IMR-90 (cell line): Measurements from ENCODE around the gene KCNK7. TPM values are rescaled to one million over a fixed set of nuclear protein-coding genes. Genes with fewer than 3 reads are reported as not detected.

Source experiments
- ATAC-seq: fragments of 200-7000 bp; cut with Tn5 transposase; 2 replicates; pipeline ENCODE4 v1.9.1; 2020; ENCODE audit warnings: low read depth, mild to moderate bottlenecking, moderate library complexity
- BruUV-seq: library from RNA; stranded (reverse); fragments of 400-500 nt; replicated peaks from 2 replicates; lab custom pipeline; 2021; lab: Mats Ljungman, UMichigan
- CTCF ChIA-PET: fragments of 300-600 bp; formaldehyde crosslinking; extraction: SDS; loops from one replicate; lab custom pipeline; 2021; ENCODE audit warnings: antibody characterized with exemption; lab: Yijun Ruan, JAX
- POLR2A ChIA-PET: fragments of 300-600 bp; sonication (Branson Sonifier 250); formaldehyde crosslinking; loops from one replicate; lab custom pipeline; 2022; ENCODE audit warnings: antibody characterized with exemption; ENCODE audit not compliant: unreplicated experiment; lab: Charles Lee
- DNase-seq: peaks from one replicate; pipeline ENCODE4 v3.0.0; 2013
- H2AFZ ChIP-seq: replicated peaks from 2 replicates; pipeline ENCODE3; 2013; ENCODE audit warnings: low read length, mild to moderate bottlenecking; ENCODE audit not compliant: poor library complexity
- H2AK5ac ChIP-seq: 2 replicates; pipeline ENCODE4 v1.6.1; 2013; ENCODE audit warnings: low read depth, low read length, inconsistent platforms
- H2AK9ac ChIP-seq: replicated peaks from 2 replicates; pipeline ENCODE3; 2013; ENCODE audit warnings: mild to moderate bottlenecking, low read depth, low read length, moderate library complexity; ENCODE audit not compliant: poor library complexity
- H2BK120ac ChIP-seq: 2 replicates; pipeline ENCODE4 v1.6.1; 2013; ENCODE audit warnings: low read depth, low read length, inconsistent platforms
- H2BK15ac ChIP-seq: 3 replicates; pipeline ENCODE4 v1.6.1; 2013; ENCODE audit warnings: low read depth, low read length, inconsistent platforms
- H2BK20ac ChIP-seq: 2 replicates; pipeline ENCODE4 v1.6.1; 2013; ENCODE audit warnings: low read depth, mild to moderate bottlenecking, inconsistent platforms, low read length, moderate library complexity
- H2BK5ac ChIP-seq: 2 replicates; pipeline ENCODE4 v1.6.1; 2013; ENCODE audit warnings: mild to moderate bottlenecking, low read depth, low read length, inconsistent platforms; ENCODE audit not compliant: poor library complexity, severe bottlenecking
- H3K14ac ChIP-seq: replicated peaks from 2 replicates; pipeline ENCODE4 v1.6.1; 2013; ENCODE audit warnings: low read depth, low read length, inconsistent platforms
- H3K18ac ChIP-seq: 2 replicates; pipeline ENCODE4 v1.6.1; 2013; ENCODE audit warnings: low read depth, low read length, control low read depth
- H3K23ac ChIP-seq: 2 replicates; pipeline ENCODE4 v1.6.1; 2013; ENCODE audit warnings: low read depth, low read length, inconsistent platforms
- H3K27ac ChIP-seq: 2 replicates; pipeline ENCODE4 v1.5.1; 2013; ENCODE audit warnings: mild to moderate bottlenecking, control low read depth, low read length; ENCODE audit not compliant: insufficient read depth
- H3K27me3 ChIP-seq: 2 replicates; pipeline ENCODE4 v1.6.1; 2013; ENCODE audit warnings: low read length; ENCODE audit not compliant: control insufficient read depth, insufficient read depth
- H3K36me3 ChIP-seq: 2 replicates; pipeline ENCODE4 v1.6.1; 2013; ENCODE audit warnings: low read length, mixed read lengths; ENCODE audit not compliant: control insufficient read depth, insufficient read depth
- H3K4ac ChIP-seq: 2 replicates; pipeline ENCODE4 v1.6.1; 2013; ENCODE audit warnings: low read depth, low read length, inconsistent platforms
- H3K4me1 ChIP-seq: 2 replicates; pipeline ENCODE4 v1.6.1; 2013; ENCODE audit warnings: low read length, mixed read lengths; ENCODE audit not compliant: control insufficient read depth, insufficient read depth
- H3K4me2 ChIP-seq: 2 replicates; pipeline ENCODE4 v1.6.1; 2013; ENCODE audit warnings: low read depth, mild to moderate bottlenecking, control low read depth, low read length, moderate library complexity
- H3K4me3 ChIP-seq: 2 replicates; pipeline ENCODE4 v1.5.1; 2013; ENCODE audit warnings: low read depth, mild to moderate bottlenecking, control low read depth, low read length, moderate library complexity; ENCODE audit not compliant: insufficient read depth
- H3K56ac ChIP-seq: 2 replicates; pipeline ENCODE4 v1.6.1; 2013; ENCODE audit warnings: low read length, inconsistent platforms; ENCODE audit not compliant: insufficient read depth; ENCODE audit errors: extremely low read depth
- H3K79me1 ChIP-seq, 2 experiments: 2 replicates each; pipeline ENCODE4 v1.6.1; 2013; ENCODE audit warnings: low read length in 2 of 2, inconsistent platforms in 1 of 2, low read depth in 1 of 2
- H3K9ac ChIP-seq: 2 replicates; pipeline ENCODE4 v1.6.1; 2013; ENCODE audit warnings: low read depth, low read length, control low read depth
- H3K9me1 ChIP-seq: 2 replicates; pipeline ENCODE4 v1.6.1; 2013; ENCODE audit warnings: low read length, inconsistent platforms; ENCODE audit not compliant: insufficient read depth
- H3K9me3 ChIP-seq: 2 replicates; pipeline ENCODE4 v1.6.1; 2013; ENCODE audit warnings: low read length; ENCODE audit not compliant: control insufficient read depth, insufficient read depth
- H4K20me1 ChIP-seq: 2 replicates; pipeline ENCODE4 v1.6.1; 2013; ENCODE audit warnings: low read length, inconsistent platforms; ENCODE audit not compliant: insufficient read depth
- H4K5ac ChIP-seq: 2 replicates; pipeline ENCODE4 v1.6.1; 2013; ENCODE audit warnings: mild to moderate bottlenecking, low read depth, low read length, control low read depth
- H4K8ac ChIP-seq, 2 experiments: 2 replicates each; pipeline ENCODE4 v1.6.1; 2013; ENCODE audit warnings: low read depth in 2 of 2, low read length in 2 of 2, control low read depth in 1 of 2, inconsistent platforms in 1 of 2
- H4K91ac ChIP-seq: 2 replicates; pipeline ENCODE4 v1.6.1; 2013; ENCODE audit warnings: low read depth, low read length, inconsistent platforms; ENCODE audit not compliant: insufficient read depth
- ELK1 ChIP-seq: fragments of 150-350 bp; IDR thresholded peaks from 2 replicates; pipeline ENCODE4 v1.6.1; 2016; ENCODE audit warnings: low read depth, mild to moderate bottlenecking, low read length, moderate library complexity, borderline replicate concordance
- MAFK ChIP-seq: IDR thresholded peaks from 2 replicates; pipeline ENCODE4 v1.6.1; 2012; ENCODE audit warnings: low read depth, low read length, improper control_type of control experiment
- NFE2L2 ChIP-seq: fragments of 150-350 bp; IDR thresholded peaks from 2 replicates; pipeline ENCODE4 v1.6.1; 2016; ENCODE audit warnings: low read depth, mild to moderate bottlenecking, low read length
- RAD21 ChIP-seq: IDR thresholded peaks from 2 replicates; pipeline ENCODE4 v1.6.1; 2012; ENCODE audit warnings: low read length, improper control_type of control experiment
- RCOR1 ChIP-seq: IDR thresholded peaks from 2 replicates; pipeline ENCODE4 v1.6.1; 2012; ENCODE audit warnings: mild to moderate bottlenecking, low read length, improper control_type of control experiment; ENCODE audit not compliant: insufficient replicate concordance
- WGBS, 2 experiments: methylation state at CpG; one replicate each; pipeline versions ENCODE4 v1.1.5 to v1.1.7; 2013; ENCODE audit warnings: missing lambda C conversion rate in 2 of 2; ENCODE audit not compliant: insufficient read length in 1 of 2; ENCODE audit errors: extremely low coverage in 2 of 2; 5-methylcytosine and 5-hydroxymethylcytosine counted together
- dilution Hi-C: fragments of 300-500 bp; cut with HindIII; formaldehyde crosslinking; loops from one replicate; pipeline ENCODE4 v1.14.3; 2018; ENCODE audit warnings: low sequenced_read_pairs; ENCODE audit not compliant: unreplicated experiment
- in situ Hi-C: fragments of 300-500 bp; cut with MboI; formaldehyde crosslinking; loops from 3 replicates; pipeline ENCODE4 v1.14.3; 2019; ENCODE audit warnings: low sequenced_read_pairs, inconsistent platforms, mixed read lengths
- intact Hi-C: fragments of 100-400 bp; cut with micrococcal nuclease; formaldehyde crosslinking; loops from 2 replicates; pipeline ENCODE4 v1.10.0; 2022
- polyA plus RNA-seq, 3 experiments: library from polyadenylated mRNA; depleted of rRNA; stranded (reverse); fragments of >200 nt; gene quantifications; 2 replicates each; pipeline ENCODE4 v1.2.3, GENCODE V29; 2012; ENCODE audit warnings: low replicate concordance in 1 of 3
- total RNA-seq: library from RNA; depleted of rRNA; stranded (reverse); fragments of >200 nt; gene quantifications from 2 replicates; pipeline ENCODE4 v1.2.3, GENCODE V29; 2012

The KCNK7 gene
- total and polyA plus RNA-seq, 2 of the 4 experiments (the other 2 are of a cell fraction) = 0.09 TPM; not detected in 1

GRCh38 chr11:65571420-65571819 lies 24.2 kb downstream of the KCNK7 start:
- H3K27me3 ChIP-seq = no peaks in the 10 kb centered on the region
- dilution Hi-C loops (no loop called here), intact Hi-C loops (loop anchor here (2.0 to 5.0 kb wide), 3 partner anchors 15 to 189 kb away; partner anchors contain the start of gene SLC25A45), in situ Hi-C loops (no loop called here)
- H3K56ac ChIP-seq = no peak overlapping the region
- peaks cover 26 to 70% of the 10 kb centered on the region in 2 experiments for H3K79me1 ChIP-seq
- H3K4me1 ChIP-seq = peaks cover 24% of the 10 kb centered on the region
- no TSS peak for BruUV-seq
- no peak overlapping the region for H2BK20ac ChIP-seq
- H3K9ac ChIP-seq = no peak overlapping the region; the same call in 1 of the 2 replicates
- DNase-seq (no peak), ATAC-seq (no peak)
- H3K18ac ChIP-seq = no peak overlapping the region
- no peak overlapping the region for H3K4me3 ChIP-seq
- 88% methylated on average over 7 of the region's 9 CpGs; no CpG with 5 or more reads in 1 of the 2 experiments for WGBS, 2 experiments
- H4K5ac ChIP-seq = no peak overlapping the region
- H2BK5ac ChIP-seq = no peak overlapping the region
- H3K9me3 ChIP-seq = no peaks in the 10 kb centered on the region
- no peak overlapping the region for H4K91ac ChIP-seq
- peak overlapping the region; percentile 35; the same call in 1 of the 2 replicates for H2AK5ac ChIP-seq
- H4K20me1 ChIP-seq = peaks cover 27% of the 10 kb centered on the region
- no peak overlapping the region for H2BK15ac ChIP-seq
- H2AFZ ChIP-seq = no peak overlapping the region
- no peak overlapping the region for H3K23ac ChIP-seq
- no peak overlapping the region for H2BK120ac ChIP-seq
- peak overlapping the region; percentile 93; the same call in 1 of the 2 replicates for H3K4me2 ChIP-seq
- H3K14ac ChIP-seq = no peak overlapping the region
- H3K27ac ChIP-seq = no peak overlapping the region
- no peak overlapping the region for H4K8ac ChIP-seq
- ChIA-PET POLR2A (no interaction called here), CTCF (interaction anchor here (2.6 kb wide), 1 partner anchor 31 kb away, joined by 15 read pairs; no protein-coding TSS in a partner anchor)
- no peak overlapping the region for H3K4ac ChIP-seq
- peaks cover 4% of the 10 kb centered on the region; the same call in 1 of the 2 replicates for H3K36me3 ChIP-seq
- TF ChIP-seq RAD21 (no peak), RCOR1 (no peak), NFE2L2 (no peak), ELK1 (no peak), MAFK (no peak)
- peak overlapping the region; percentile 96 for H2AK9ac ChIP-seq
- peaks cover 19% of the 10 kb centered on the region for H3K9me1 ChIP-seq
